ENCODE results near the gene CBLB.
A peak's percentile ranks its signal among the peaks of the same experiment; 100 is the strongest.

Gene CBLB

GRCh38 chr3:105829229-105829628 lies 39.6 kb downstream of the CBLB start:
- Histone ChIP-seq H3K27me3 (ENCODE audit: insufficient read depth, low read depth, severe bottlenecking) (no peaks in the 10 kb centered on the region), H3K27ac (no peak overlapping the region), H3K9me3 (ENCODE audit: severe bottlenecking) (no peaks in the 10 kb centered on the region), H3K36me3 (no peaks in the 10 kb centered on the region), H3K4me3 (ENCODE audit: low read depth, low read length) (no peak overlapping the region)
- TF ChIP-seq, protein P1, sequence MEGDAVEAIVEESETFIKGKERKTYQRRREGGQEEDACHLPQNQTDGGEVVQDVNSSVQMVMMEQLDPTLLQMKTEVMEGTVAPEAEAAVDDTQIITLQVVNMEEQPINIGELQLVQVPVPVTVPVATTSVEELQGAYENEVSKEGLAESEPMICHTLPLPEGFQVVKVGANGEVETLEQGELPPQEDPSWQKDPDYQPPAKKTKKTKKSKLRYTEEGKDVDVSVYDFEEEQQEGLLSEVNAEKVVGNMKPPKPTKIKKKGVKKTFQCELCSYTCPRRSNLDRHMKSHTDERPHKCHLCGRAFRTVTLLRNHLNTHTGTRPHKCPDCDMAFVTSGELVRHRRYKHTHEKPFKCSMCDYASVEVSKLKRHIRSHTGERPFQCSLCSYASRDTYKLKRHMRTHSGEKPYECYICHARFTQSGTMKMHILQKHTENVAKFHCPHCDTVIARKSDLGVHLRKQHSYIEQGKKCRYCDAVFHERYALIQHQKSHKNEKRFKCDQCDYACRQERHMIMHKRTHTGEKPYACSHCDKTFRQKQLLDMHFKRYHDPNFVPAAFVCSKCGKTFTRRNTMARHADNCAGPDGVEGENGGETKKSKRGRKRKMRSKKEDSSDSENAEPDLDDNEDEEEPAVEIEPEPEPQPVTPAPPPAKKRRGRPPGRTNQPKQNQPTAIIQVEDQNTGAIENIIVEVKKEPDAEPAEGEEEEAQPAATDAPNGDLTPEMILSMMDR (IDR thresholded peaks at IDR 0.05; ENCODE audit: low read depth, low read length): no peak
- no peak for DNase-seq

- no peak overlapping the region for H3K4me3 ChIP-seq (ENCODE audit: low read depth, low read length)
- TF ChIP-seq, protein P1 (IDR thresholded peaks at IDR 0.05; ENCODE audit: low read depth, low read length): no peak
- H3K27me3 ChIP-seq (ENCODE audit: insufficient read depth, low read depth, severe bottlenecking): no peaks in the 10 kb centered on the region
- DNase-seq: no peak
- H3K36me3 ChIP-seq: no peaks in the 10 kb centered on the region; the same call in 1 of the 2 replicates
- no peak overlapping the region for H3K27ac ChIP-seq
- no peaks in the 10 kb centered on the region for H3K9me3 ChIP-seq (ENCODE audit: severe bottlenecking)
Measured at GRCh38 chr3:105828703-105829102, 40.1 kb downstream of the CBLB start.

- Histone ChIP-seq H3K9me3 (ENCODE audit: severe bottlenecking) (no peaks in the 10 kb centered on the region), H3K27ac (no peak overlapping the region), H3K36me3 (no peaks in the 10 kb centered on the region; the same call in 1 of the 2 replicates), H3K27me3 (ENCODE audit: insufficient read depth, low read depth, severe bottlenecking) (no peaks in the 10 kb centered on the region), H3K4me3 (ENCODE audit: low read depth, low read length) (no peak overlapping the region)
- peak; percentile 6 for DNase-seq
- TF ChIP-seq, protein P1 (IDR thresholded peaks at IDR 0.05; ENCODE audit: low read depth, low read length): no peak
Measured at GRCh38 chr3:105827959-105828358, 40.9 kb downstream of the CBLB start.

- H3K27me3 ChIP-seq (ENCODE audit: insufficient read depth, low read depth, severe bottlenecking): no peaks in the 10 kb centered on the region
- H3K27ac ChIP-seq: no peak overlapping the region
- H3K4me3 ChIP-seq (ENCODE audit: low read depth, low read length): no peak overlapping the region
- no peaks in the 10 kb centered on the region; the same call in 1 of the 2 replicates for H3K36me3 ChIP-seq
- no peak for DNase-seq
- H3K9me3 ChIP-seq (ENCODE audit: severe bottlenecking): no peaks in the 10 kb centered on the region
- TF ChIP-seq, protein P1 (IDR thresholded peaks at IDR 0.05; ENCODE audit: low read depth, low read length): no peak
Measured at GRCh38 chr3:105826778-105827634, 41.8 kb downstream of the CBLB start.

GRCh38 chr3:105824129-105824528 lies 44.7 kb downstream of the CBLB start:
- Histone ChIP-seq H3K27me3 (ENCODE audit: insufficient read depth, low read depth, severe bottlenecking) (no peaks in the 10 kb centered on the region), H3K36me3 (no peaks in the 10 kb centered on the region; the same call in 1 of the 2 replicates), H3K27ac (no peak overlapping the region), H3K4me3 (ENCODE audit: low read depth, low read length) (no peak overlapping the region), H3K9me3 (ENCODE audit: severe bottlenecking) (no peaks in the 10 kb centered on the region)
- DNase-seq: no peak
- TF ChIP-seq, protein P1 (IDR thresholded peaks at IDR 0.05; ENCODE audit: low read depth, low read length): no peak

All from WERI-Rb-1 (cell line).